ENCODE measurements around the gene DLG2. TPM values are rescaled to one million over a fixed set of nuclear protein-coding genes. Genes with fewer than 3 reads are reported as not detected.
"Not testable (repeated sequence)": the region's sequence is repeated elsewhere in the genome, so short reads cannot be mapped to it uniquely, and the experiment has no call there.

DLG2 gene
- polyA plus RNA-seq, 1 donor, result 9.6 TPM

DNA sequence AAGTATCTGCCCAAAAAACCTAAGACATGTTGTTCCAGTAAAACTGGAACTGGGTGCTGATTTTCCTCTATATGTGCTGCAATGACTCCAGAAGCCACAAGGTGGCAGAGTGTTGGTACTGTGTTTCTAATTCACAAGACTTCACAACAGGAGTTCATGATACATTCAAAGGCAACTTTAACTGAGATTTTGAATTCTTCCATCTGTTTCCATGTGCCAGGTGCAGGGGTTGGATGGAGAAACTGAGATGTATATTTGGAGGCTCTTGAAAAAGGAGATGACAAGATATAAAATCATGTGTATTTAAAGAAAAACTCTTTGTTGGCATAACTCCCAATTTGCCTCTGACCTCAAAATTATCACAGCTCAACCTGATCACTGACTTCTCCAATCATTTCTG lies 1242.4 kb downstream of the DLG2 start:
- no peak for DNase-seq (ENCODE audit: low read depth)

DNA sequence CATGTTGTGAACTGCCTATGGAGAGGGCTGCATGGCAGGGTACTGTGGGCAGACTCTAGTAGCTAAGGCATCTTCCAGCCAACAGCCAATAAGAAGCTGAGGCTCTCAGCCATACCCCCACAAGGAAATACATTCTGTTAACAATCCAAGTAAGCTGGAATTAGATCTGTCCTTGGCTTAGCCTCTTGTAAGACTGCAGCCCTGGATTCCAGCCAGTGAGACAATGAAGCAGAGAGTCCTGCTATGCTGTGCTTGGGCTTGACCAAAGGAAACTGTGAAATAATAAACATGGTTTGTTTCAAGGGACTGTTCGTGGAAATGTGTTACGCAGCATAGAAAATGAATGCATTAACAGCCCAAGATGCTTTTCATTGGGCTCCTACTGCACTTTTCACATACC lies 1243.6 kb downstream of the DLG2 start:
- no peak for DNase-seq (ENCODE audit: low read depth)

DNA sequence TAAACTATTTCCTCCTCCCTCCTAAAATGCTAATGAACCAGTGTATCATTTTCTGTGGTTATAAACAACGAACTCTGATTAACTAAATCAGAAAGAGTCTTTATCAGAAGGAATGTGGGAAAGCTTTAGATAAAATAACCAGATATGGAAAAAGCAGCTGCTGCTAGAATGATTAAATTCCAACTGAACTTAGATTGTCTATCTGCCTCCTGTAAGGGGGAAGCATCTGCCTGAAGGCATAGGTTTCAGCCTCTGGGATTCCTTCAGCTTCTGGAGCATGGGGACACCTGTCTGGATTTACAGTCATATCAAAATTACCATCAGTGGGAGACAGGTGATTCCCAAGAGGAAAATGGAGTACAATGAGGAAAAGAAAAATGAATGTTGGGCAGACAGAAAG lies 1245.5 kb downstream of the DLG2 start:
- DNase-seq (ENCODE audit: low read depth), result no peak

DNA sequence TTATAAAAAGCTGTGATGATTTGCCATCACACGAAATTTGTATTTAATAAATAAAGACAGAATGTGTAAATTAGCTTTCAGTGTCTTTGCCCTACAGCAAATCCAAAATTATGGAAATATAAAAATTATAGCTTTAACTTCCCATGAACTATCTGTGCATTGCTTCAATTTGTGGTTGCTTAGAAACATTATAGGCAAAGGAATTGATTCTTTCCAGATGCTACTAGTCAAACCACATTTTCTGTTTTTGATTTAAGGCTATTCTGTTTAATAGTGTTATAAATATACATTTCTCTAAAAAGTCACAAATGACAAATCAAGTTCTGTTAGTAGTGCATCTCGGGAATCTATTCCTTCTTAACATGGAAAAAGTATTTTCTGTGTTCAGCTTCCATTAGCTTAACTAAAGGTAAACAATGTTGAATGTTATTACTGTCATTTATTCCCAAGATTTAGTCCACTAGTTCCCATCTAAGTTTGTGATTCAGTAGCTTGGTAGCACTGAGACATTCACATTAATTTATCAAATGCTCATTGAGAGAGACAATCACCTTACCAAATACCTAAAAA lies 1254.7 kb downstream of the DLG2 start:
- DNase-seq (ENCODE audit: low read depth), result no peak

DNA sequence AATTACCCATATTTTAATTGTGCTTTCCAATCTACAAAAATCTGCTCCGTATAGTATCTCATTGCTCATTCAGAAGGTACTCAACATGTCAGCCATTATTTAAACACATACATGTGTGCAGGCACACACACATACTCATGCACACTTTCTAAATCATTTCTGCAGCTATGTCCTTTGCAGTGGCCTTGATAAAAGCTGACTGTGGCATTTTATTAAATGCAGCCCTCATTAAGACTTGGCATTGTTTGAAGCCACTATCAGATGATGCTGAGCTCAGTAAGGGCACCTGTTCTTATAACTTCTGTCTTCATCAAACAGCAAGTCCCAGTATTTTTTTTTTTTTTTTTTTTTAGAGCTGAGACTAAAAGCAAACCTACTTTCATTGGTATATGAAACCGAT lies 1269.1 kb downstream of the DLG2 start:
- DNase-seq (ENCODE audit: low read depth), result no peak

DNA sequence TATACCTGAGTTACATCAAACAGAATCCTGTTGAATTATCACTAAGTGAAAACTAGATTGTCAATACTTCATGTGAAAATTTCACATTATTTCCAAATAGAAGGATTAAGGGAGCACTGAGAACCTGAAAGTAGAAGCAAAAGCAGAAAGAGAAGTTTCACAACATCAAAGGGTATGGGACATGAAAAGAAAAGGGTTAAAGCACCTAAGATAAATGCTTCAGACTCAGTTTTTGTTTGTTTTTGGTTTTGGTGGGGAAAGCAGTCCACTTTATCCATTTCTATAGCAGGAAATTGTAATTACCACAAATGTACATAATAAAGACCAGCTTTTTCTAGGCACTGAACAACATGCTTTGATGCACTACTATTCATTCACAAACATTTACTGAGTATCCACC lies 1271.2 kb downstream of the DLG2 start:
- no peak for DNase-seq (ENCODE audit: low read depth)

DNA sequence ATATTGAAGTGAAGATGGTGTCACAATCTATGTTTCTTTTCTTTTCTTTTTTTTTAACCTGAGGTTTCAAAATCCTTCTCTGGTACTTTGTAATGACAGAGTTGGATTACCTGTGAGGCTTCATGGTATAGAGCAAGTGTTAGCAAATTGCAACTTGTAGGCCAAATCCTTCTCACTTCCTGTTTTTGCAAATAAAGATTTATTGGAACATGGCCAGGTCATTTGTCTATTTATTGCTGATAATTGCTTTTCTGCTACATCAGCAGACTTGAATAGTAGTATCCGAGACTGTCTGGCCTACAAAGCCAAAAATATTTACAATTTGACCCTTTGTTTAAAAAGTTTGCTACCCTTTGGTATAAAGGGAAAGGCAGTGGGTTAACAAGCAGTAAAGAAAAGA lies 1281.5 kb downstream of the DLG2 start:
- DNase-seq (ENCODE audit: low read depth), result no peak

DNA sequence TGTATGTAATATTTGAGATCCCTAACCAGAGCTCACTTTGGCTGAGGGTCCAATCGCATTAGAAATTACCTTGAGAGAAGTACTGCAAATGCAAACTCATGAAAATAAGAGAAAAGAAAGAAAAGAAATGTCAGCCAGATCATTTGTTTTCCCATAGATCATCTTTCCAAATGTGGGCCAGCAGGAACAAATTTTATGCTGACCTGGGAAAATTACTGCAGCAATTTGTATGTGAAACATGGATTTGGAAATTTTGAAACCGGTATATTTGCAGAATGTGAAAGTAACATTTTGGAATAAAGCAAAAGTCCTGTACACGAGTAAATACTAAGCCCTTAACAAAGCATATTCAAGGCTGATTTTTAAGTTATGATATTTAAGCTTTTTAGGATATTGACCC lies 1282.1 kb downstream of the DLG2 start:
- no peak for DNase-seq (ENCODE audit: low read depth)

DNA sequence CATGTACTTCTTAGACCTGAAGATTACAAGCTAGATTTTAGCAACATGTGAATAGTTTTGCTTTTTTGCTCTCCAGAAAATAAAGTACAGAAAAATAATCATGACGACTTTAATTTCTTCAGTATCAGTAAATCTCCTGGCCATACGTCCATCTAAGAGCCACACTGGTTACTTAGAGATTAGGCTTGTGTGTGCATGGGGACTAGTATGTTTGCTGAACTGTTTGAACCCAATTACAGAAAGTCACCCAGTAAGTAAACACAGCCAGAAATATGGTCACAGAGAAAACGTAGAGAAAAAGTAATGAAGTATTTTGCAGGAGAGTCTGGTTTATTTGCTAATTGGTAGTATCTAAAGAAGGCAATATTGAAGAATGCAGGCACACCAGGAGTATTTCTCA lies 1287.3 kb downstream of the DLG2 start:
- no peak for DNase-seq (ENCODE audit: low read depth)

DNA sequence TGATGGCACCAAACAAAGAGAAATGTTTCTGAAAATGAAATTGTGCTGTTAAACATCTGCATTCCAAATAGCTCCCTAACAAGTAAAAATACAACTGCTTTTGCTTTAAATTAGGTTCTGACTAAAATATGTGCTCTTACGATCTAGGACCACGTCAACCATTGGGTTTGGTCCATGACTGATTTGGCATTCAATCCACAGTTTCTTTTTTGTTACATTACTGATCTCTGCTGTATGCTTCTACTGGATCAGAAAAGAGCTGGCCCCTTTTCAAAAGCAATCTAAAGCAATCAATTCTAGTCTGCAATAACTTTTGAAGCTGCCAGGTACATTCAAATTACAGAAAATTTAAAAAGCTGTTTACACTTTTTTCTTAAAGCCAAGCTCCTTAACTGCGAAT lies 1293.9 kb downstream of the DLG2 start:
- DNase-seq (ENCODE audit: low read depth), result peak; percentile 76

DNA sequence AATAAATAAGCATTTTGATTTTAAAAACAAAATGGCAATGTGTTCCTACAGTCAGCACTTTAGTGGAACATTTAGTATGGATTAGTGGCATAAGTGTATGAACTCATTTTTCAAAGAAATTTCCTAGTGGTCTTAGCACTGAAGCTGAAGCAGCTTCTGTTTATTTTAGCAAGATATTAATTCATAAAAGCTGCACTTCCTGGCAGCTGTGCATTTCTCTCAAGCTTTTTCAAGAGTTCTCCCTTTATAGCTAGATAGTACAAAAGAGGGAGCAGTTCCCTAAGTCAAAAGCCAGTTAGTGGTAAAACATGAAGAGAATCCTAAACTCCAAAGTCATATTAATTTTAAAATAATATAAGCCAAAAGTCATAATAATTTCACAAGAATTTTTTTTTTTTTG lies 1304.9 kb downstream of the DLG2 start:
- DNase-seq (ENCODE audit: low read depth), result no peak

DNA sequence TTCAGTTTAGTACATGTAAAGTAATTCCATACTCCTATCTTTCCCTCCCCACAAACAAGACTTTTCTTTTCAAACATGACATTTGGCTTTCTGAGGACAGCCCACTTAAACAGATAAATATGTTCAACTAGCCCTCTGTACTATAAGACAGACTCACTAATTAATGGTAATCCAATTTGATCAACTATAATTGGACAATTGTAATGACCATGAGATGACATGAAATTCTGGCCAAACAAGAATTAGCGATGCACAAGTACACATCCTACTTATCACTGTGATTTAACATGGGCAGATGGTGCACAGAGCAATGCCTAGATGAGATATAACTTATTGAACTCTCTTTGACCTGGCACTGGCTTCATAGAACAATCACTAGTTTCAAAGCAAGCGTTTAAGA lies 1307.3 kb downstream of the DLG2 start:
- DNase-seq (ENCODE audit: low read depth), result no peak

DNA sequence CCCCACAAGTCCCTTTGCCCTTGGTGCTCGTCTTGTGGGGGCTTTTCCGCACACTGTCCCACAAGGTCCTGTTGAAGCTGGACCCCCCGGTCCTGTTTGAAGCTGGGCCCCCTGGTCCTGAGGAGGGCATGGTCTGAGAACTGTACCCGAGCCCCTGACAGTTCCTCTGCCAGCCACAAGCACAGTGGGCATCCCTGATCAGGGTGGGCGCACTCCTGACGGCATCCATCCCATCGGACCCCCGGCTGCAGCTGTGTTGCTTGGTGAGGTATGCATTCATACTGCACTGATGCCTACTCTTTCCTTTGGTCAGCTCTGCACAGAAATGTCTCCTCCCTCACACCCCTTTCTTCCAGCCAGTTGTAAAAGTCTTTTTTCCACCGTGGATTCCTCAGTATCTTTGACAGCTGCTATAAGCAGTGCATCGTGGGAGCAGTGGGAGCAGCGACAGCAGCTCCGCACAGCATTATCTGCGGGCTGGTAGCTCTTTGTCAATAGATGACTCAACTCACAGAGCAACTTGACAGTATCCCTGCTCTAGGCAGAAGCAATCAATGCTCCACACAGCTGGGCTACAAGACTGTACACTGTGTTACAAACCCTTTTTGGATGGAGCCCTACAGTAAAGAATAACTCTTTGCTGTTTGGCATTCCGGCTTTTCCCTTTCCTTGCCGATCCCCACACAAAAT lies 1310.1 kb downstream of the DLG2 start:
- DNase-seq (ENCODE audit: low read depth), result no peak

DNA sequence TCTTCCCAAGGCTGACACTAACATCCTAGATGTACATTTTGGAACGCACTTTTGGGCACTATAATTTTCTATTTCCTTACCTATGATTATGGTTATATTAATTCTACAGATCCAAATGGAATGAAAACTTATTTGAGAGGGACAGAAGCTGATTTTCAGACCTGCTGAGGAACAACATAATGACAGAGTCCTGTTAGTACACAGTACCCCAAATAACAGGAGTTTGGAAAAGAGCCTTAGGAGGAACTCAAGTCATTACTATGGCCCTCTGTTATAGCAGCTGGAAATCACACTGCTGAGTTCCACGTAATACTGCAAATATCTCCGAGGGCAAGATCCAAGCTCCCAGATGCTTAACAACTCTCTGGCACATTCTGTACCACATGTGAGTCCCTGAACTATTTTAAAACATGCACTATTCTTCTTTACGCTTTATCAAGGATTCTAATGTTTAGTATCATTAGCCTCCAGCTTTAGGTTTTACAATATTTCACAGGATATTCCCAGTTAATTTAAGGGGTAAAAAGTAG lies 1313.2 kb downstream of the DLG2 start:
- no peak for DNase-seq (ENCODE audit: low read depth)

DNA sequence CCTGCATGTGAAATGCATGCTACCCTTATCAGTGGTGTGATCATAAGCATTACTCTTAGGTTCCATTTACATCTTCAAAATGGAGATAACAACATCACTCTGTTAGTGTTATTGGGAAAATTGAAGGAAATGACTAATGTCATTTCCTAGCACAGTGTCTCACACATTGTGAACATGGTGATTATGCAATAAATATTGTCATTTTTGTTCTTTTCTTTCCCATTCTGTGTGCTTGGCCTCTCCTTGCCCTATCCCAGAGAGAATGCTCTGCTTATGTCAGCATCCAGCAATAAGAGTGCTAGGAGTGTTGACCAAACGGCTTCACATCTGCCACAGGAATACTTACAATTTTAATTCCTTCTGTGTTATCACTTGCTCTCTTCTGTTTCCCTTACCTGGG lies 1316.9 kb downstream of the DLG2 start:
- no peak for DNase-seq (ENCODE audit: low read depth)

DNA sequence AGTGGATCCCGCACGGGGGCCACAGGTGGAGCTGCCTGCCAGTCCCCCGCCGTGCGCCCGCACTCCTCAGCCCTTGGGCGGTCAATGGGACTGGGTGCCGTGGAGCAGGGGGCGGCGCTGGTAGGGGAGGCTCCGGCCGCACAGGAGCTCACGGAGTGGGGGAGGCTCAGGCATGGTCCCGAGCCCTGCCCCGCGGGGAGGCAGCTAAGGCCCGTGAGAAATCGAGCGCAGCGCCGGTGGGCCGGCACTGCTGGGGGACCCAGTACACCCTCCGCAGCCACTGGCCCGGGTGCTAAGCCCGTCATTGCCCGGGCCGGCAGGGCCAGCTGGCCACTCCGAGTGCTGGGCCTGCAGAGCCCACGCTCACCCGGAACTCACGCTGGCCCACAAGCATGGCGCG lies 1318.7 kb downstream of the DLG2 start:
- not testable (repeated sequence) for DNase-seq (ENCODE audit: low read depth)

DNA sequence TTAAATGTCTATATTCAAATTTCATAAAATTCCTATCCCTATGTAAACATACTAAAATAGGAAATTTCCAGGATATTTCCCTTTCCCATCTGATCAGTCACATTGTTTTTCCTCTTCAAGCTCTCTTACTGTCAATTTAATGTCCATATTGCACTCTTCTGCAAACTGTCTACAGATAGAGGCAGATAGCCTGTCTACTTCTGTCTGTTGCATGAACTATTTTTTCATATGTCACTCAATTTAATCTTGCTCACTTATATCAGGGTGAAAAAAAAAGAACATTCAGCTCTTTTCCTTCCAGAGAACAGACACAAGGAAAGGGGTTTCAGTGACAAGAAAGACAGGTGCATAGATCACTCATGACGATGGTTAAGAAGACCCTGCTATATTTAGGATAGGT lies 1327.1 kb downstream of the DLG2 start:
- no peak for DNase-seq (ENCODE audit: low read depth)

DNA sequence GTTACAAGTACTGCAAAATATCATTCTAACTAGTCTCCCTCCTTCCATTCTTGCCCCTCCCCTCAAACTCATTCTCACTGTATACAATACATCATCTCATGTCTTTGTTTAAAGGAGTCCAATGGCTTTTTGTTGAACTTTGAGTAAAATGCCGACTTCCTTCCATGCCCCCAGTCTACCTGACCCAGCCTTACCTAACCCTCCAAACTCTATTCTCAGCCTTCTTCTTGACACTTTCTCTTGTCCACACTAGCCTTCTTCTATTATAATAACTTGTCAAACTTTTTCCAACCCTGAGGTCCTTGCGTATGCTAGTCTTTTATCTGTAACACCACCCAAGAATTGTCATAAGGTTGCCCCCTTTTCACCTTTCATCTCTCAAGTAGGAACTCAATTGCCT lies 1329.6 kb downstream of the DLG2 start:
- no peak for DNase-seq (ENCODE audit: low read depth)

DNA sequence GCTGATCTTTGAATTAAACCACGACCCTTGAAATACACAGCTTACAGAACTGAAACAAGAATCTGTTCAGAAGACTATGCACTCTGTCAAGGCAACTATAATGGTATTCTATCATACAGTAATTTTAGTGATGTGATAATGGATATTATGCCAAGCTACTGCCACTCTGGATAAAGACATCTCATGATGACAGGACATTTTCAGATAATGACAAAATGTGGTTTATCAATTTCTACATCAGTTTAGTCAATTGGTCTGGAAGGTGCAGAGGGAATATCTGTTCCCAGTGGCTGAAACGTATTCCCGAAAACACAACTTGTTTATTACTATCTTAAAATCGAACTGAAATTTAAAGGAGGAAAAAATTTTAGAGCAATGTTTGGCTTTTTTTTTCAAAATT lies 1331.3 kb downstream of the DLG2 start:
- no peak for DNase-seq (ENCODE audit: low read depth)

DNA sequence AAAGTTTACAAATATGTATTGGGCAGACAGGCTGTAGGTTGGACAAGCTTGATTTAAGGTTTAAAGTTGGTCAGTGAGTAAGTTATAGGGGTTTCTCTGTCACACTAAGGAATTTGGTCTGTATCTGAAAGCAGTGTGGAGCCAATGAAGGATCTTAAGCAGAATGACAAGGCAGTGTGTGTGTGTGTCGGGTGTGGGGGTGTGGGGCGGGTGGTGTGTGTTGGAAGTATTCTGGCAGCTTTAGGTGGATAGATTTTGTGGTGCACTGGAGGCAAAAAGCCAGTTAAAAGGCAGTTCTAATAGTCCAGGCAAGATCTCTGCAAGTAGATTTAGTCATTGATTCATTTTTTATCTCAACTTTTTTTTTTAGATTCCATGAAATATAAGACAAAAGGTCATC lies 1334.2 kb downstream of the DLG2 start:
- DNase-seq (ENCODE audit: low read depth), result no peak

DNA sequence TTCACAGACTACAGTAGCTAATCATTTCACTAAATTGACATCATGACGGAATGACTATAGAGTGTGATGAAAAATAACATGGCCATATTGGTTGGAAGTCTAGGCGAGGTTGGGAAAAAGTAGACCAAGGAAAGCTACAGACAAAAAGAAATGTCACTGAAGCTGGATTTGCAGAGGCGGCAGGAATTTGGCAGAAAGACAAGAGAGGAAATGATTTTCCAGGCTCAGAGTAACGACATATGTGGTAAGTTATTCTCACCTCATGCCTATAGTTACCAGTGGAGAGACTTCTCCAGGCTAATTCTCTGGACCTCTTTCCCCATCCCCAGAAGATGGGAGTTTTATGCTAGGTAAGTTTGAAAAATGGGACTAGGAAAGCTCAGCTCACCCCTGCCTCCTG lies 1335.1 kb downstream of the DLG2 start:
- no peak for DNase-seq (ENCODE audit: low read depth)

DNA sequence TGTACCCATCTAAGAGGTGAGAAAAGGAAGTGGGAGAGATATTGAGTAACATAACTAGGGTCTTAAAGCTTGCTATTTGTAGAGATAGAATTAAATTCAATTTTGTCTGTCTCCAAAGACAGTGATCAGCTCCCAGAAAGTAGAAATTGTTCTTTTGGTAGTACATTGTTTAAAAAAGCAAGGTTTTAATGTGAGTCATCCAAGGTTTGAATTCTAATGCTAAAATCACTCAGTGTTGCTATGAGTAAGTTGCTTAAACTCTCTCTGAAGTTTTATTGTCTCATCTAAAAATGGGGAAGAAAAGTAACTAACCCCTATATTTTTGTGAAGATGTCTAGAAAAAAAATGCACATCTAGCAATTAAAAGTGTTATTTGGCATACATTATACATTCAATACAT lies 1336.5 kb downstream of the DLG2 start:
- no peak for DNase-seq (ENCODE audit: low read depth)

DNA sequence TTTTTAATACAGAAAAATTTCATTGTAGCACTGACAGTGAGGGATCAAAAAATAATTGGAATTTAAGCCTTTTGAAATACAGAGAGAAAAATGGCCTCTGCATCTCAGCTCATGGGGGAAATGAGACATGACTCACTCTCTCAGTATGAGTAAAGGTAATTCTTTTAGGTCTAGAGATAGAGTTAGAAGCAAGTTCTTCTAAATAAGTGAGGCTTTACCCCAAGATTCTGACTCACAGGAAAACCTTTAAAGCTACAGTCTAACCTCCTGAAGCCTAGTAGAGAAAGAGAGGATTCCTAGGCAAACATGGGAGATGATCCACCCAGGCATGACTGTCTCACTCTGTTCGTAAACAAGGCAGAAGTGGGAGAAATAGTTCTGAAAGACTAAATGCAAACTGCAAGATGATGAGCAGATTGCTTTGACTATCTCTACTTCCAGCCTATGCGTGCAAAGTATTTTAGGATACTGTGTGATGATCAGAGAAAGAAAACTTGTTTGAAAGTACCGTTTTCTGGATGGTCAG lies 1337.7 kb downstream of the DLG2 start:
- DNase-seq (ENCODE audit: low read depth), result no peak

DNA sequence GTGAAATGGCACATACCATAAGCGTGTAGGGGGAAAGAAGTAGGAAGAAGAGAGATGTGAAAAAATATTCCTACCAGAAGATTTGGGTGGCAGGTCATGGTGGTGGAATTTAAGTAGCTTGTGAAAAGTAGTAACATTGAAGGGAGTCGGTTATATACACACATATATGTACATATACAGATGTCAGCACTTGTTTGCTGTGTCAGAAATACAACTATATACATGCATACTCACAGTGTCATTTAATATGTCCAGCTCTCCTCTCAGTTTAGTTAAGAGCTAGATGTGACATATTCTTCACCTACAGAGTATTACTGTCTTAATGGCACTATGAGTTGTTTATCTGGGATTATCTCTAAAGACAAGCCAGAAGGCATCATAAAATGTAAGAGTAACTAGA lies 1353.6 kb downstream of the DLG2 start:
- DNase-seq (ENCODE audit: low read depth), result no peak
